SK-N-SH treated with all-trans-retinoic acid at 6 μM for 48 hours (cell line): ENCODE data around the gene ARHGAP24.
"Not testable (repeated sequence)": the region's sequence is repeated elsewhere in the genome, so short reads cannot be mapped to it uniquely, and the experiment has no call there.

Source experiments
- ATAC-seq: fragments of 200-7000 bp; cut with Tn5 transposase; 3 replicates; pipeline ENCODE4 v1.9.1; 2020; ENCODE audit warnings: mild to moderate bottlenecking, moderate library complexity
- ARNTL ChIP-seq: fragments of 450-650 bp; formaldehyde crosslinking; IDR thresholded peaks from 2 replicates; pipeline ENCODE4 v1.5.0; 2020; ENCODE audit warnings: low read depth, mild to moderate bottlenecking, moderate library complexity, borderline replicate concordance
- BACH2 ChIP-seq: fragments of 250-450 bp; sonication (Bioruptor Pico); IDR thresholded peaks from 2 replicates; pipeline ENCODE4 v1.9.0; 2021; ENCODE audit warnings: mild to moderate bottlenecking, borderline replicate concordance
- CREB5 ChIP-seq: fragments of 250-450 bp; sonication (Bioruptor Pico); IDR thresholded peaks from 2 replicates; pipeline ENCODE4 v1.5.1; 2020; ENCODE audit warnings: low read depth, mild to moderate bottlenecking, moderate library complexity
- CSDC2 ChIP-seq: fragments of 250-450 bp; sonication (Bioruptor Pico); IDR thresholded peaks from 2 replicates; pipeline ENCODE4 v1.5.0; 2020; ENCODE audit warnings: mild to moderate bottlenecking, moderate library complexity
- CSRNP3 ChIP-seq: fragments of 250-450 bp; sonication (Bioruptor Pico); IDR thresholded peaks from 2 replicates; pipeline ENCODE4 v1.5.1; 2021; ENCODE audit warnings: mild to moderate bottlenecking, moderate library complexity
- ESRRG ChIP-seq: fragments of 250-450 bp; sonication (Bioruptor Pico); IDR thresholded peaks from 2 replicates; pipeline ENCODE4 v1.6.1; 2021; ENCODE audit warnings: mild to moderate bottlenecking
- ISL1 ChIP-seq: fragments of 250-450 bp; sonication (Bioruptor Pico); IDR thresholded peaks from 2 replicates; pipeline ENCODE4 v2.1.2; 2022; ENCODE audit warnings: mild to moderate bottlenecking, moderate library complexity
- OSR1 ChIP-seq: fragments of 250-450 bp; sonication (Bioruptor Pico); IDR thresholded peaks from 2 replicates; pipeline ENCODE4 v1.8.0; 2022; ENCODE audit warnings: moderate library complexity, mild to moderate bottlenecking, inconsistent platforms
- PATZ1 ChIP-seq: fragments of 250-450 bp; sonication (Bioruptor Pico); IDR thresholded peaks from 2 replicates; pipeline ENCODE4 v1.8.0; 2020; ENCODE audit warnings: mild to moderate bottlenecking, moderate library complexity, borderline replicate concordance
- POU6F1 ChIP-seq: fragments of 250-450 bp; sonication (Bioruptor Pico); IDR thresholded peaks from 2 replicates; pipeline ENCODE4 v1.8.0; 2021; ENCODE audit warnings: low read depth, mild to moderate bottlenecking, moderate library complexity, borderline replicate concordance
- RARB ChIP-seq: fragments of 250-450 bp; sonication (Bioruptor Pico); IDR thresholded peaks from 2 replicates; pipeline ENCODE4 v1.8.0; 2021; ENCODE audit warnings: mild to moderate bottlenecking, moderate library complexity
- SNAI2 ChIP-seq: fragments of 250-450 bp; sonication (Bioruptor Pico); IDR thresholded peaks from 2 replicates; pipeline ENCODE4 v1.5.0; 2020; ENCODE audit warnings: mild to moderate bottlenecking, moderate library complexity
- TCF4 ChIP-seq: fragments of 250-450 bp; sonication (Bioruptor Pico); IDR thresholded peaks from 2 replicates; pipeline ENCODE4 v1.8.0; 2021; ENCODE audit warnings: mild to moderate bottlenecking, moderate library complexity, borderline replicate concordance
- TSHZ2 ChIP-seq: fragments of 250-450 bp; sonication (Bioruptor Pico); IDR thresholded peaks from 2 replicates; pipeline ENCODE4 v1.5.0; 2020; ENCODE audit warnings: mild to moderate bottlenecking, moderate library complexity
- ZFP3 ChIP-seq: fragments of 250-450 bp; sonication (Bioruptor Pico); IDR thresholded peaks from 2 replicates; pipeline ENCODE4 v1.5.0; 2020; ENCODE audit warnings: mild to moderate bottlenecking, moderate library complexity
- ZFP30 ChIP-seq: fragments of 450-650 bp; formaldehyde crosslinking; IDR thresholded peaks from 2 replicates; pipeline ENCODE4 v1.5.0; 2022; ENCODE audit warnings: mild to moderate bottlenecking, moderate library complexity
- ZNF70 ChIP-seq: fragments of 450-650 bp; formaldehyde crosslinking; IDR thresholded peaks from 2 replicates; pipeline ENCODE4 v1.5.0; 2020; ENCODE audit warnings: mild to moderate bottlenecking, moderate library complexity
- ZNF8 ChIP-seq: fragments of 450-650 bp; formaldehyde crosslinking; IDR thresholded peaks from 2 replicates; pipeline ENCODE4 v1.5.0; 2020; ENCODE audit warnings: mild to moderate bottlenecking, moderate library complexity

Gene ARHGAP24

GRCh38 chr4:85514117-85514516 is 39.2 kb downstream of the ARHGAP24 start:
- TF ChIP-seq ISL1 (CRISPR knock-in tag): no peak
- TF ChIP-seq RARB (CRISPR knock-in tag): no peak
- no peak for TF ChIP-seq ZNF8
- no peak for TF ChIP-seq ZFP3
- ATAC-seq: peak; percentile 27; the same call in 2 of the 3 replicates

GRCh38 chr4:85514783-85515182 is 39.8 kb downstream of the ARHGAP24 start:
- ATAC-seq: no peak

GRCh38 chr4:85515701-85516100 is 40.8 kb downstream of the ARHGAP24 start:
- ATAC-seq: no peak

More at GRCh38 chr4:85514783-85515182, 39.8 kb downstream of the ARHGAP24 start:
- no peak for TF ChIP-seq TCF4 (CRISPR knock-in tag)

GRCh38 chr4:85518526-85518925 is 43.6 kb downstream of the ARHGAP24 start:
- not testable (repeated sequence) for ATAC-seq

More at GRCh38 chr4:85515701-85516100, 40.8 kb downstream of the ARHGAP24 start:
- TF ChIP-seq OSR1 (CRISPR knock-in tag) (no peak), ZNF8 (no peak), BACH2 (no peak), RARB (CRISPR knock-in tag) (no peak), TSHZ2 (no peak), TCF4 (CRISPR knock-in tag) (no peak), POU6F1 (CRISPR knock-in tag) (no peak)

GRCh38 chr4:85520765-85521749 is 46.1 kb downstream of the ARHGAP24 start:
- no peak for ATAC-seq
- no peak for TF ChIP-seq ESRRG
- TF ChIP-seq ISL1 (CRISPR knock-in tag): no peak
- TF ChIP-seq CSRNP3 (CRISPR knock-in tag): no peak
- TF ChIP-seq ZNF70 (CRISPR knock-in tag): no peak
- no peak for TF ChIP-seq RARB (CRISPR knock-in tag)
- no peak for TF ChIP-seq ZFP30 (CRISPR knock-in tag)
- no peak for TF ChIP-seq PATZ1
- TF ChIP-seq TCF4 (CRISPR knock-in tag): no peak
- TF ChIP-seq ZNF8: no peak
- no peak for TF ChIP-seq CSDC2
- no peak for TF ChIP-seq ARNTL
- no peak for TF ChIP-seq SNAI2 (CRISPR knock-in tag)
- no peak for TF ChIP-seq TSHZ2
- no peak for TF ChIP-seq OSR1 (CRISPR knock-in tag)
- no peak for TF ChIP-seq BACH2
- TF ChIP-seq CREB5 (CRISPR knock-in tag): no peak
- no peak for TF ChIP-seq POU6F1 (CRISPR knock-in tag)
